Karpas-422 (cell line): ENCODE data around the gene SDK1. TPM values are rescaled to one million over a fixed set of nuclear protein-coding genes. Genes with fewer than 3 reads are reported as not detected.

Source experiments
- DNase-seq: peaks from one replicate; pipeline ENCODE4 v3.0.0-alpha.2; 2015
- H2AFZ ChIP-seq: fragments of 200-600 bp; sonication (generic); 2 replicates; pipeline ENCODE4 v1.6.1; 2014; ENCODE audit warnings: antibody characterized with exemption, low read length, mixed read lengths
- H3K27ac ChIP-seq: fragments of 200-600 bp; sonication (generic); 2 replicates; pipeline ENCODE4 v1.5.1; 2014; ENCODE audit warnings: mild to moderate bottlenecking, low read length, moderate library complexity
- H3K27me3 ChIP-seq: fragments of 200-600 bp; sonication (generic); 2 replicates; pipeline ENCODE4 v1.6.1; 2014; ENCODE audit warnings: low read length, mixed read lengths
- H3K36me3 ChIP-seq: fragments of 200-600 bp; sonication (generic); 2 replicates; pipeline ENCODE4 v1.6.1; 2014; ENCODE audit warnings: low read length, mixed read lengths; ENCODE audit not compliant: insufficient read depth
- H3K4me1 ChIP-seq: fragments of 200-600 bp; sonication (generic); 2 replicates; pipeline ENCODE4 v1.6.1; 2014; ENCODE audit warnings: mild to moderate bottlenecking, low read length, mixed read lengths
- H3K4me2 ChIP-seq: fragments of 200-600 bp; sonication (generic); 2 replicates; pipeline ENCODE4 v1.6.1; 2014; ENCODE audit warnings: low read length, low read depth, mild to moderate bottlenecking; ENCODE audit not compliant: poor library complexity, severe bottlenecking
- H3K4me3 ChIP-seq: fragments of 200-600 bp; sonication (generic); 2 replicates; pipeline ENCODE4 v1.5.1; 2014; ENCODE audit warnings: mild to moderate bottlenecking, antibody characterized with exemption, low read length, mixed read lengths
- H3K79me2 ChIP-seq: fragments of 200-600 bp; sonication (generic); 2 replicates; pipeline ENCODE4 v1.6.1; 2014; ENCODE audit warnings: mild to moderate bottlenecking, low read length, mixed read lengths
- H3K9ac ChIP-seq: fragments of 200-600 bp; sonication (generic); 2 replicates; pipeline ENCODE4 v1.6.0; 2014; ENCODE audit warnings: low read length
- H3K9me2 ChIP-seq: fragments of 200-600 bp; sonication (generic), shearing (Covaris generic); replicated peaks from 2 replicates; pipeline ENCODE4 v1.6.0; 2014; ENCODE audit warnings: mild to moderate bottlenecking, low read length, moderate library complexity; ENCODE audit not compliant: insufficient read depth
- H3K9me3 ChIP-seq: fragments of 300-700, 200-600 bp; sonication (generic); 2 replicates; pipeline ENCODE4 v1.6.1; 2014; ENCODE audit warnings: low read length, mixed read lengths
- H4K20me1 ChIP-seq: fragments of 200-600 bp; sonication (generic); 2 replicates; pipeline ENCODE4 v1.6.1; 2014; ENCODE audit warnings: mild to moderate bottlenecking, antibody characterized with exemption, low read length, low read depth; ENCODE audit not compliant: insufficient read depth
- total RNA-seq: library from RNA; depleted of rRNA; stranded (reverse); fragments of >200 nt; shearing (Covaris generic); gene quantifications from 2 replicates; pipeline ENCODE4 v1.2.3, GENCODE V29; 2014; ENCODE audit warnings: low replicate concordance

The SDK1 gene
- total RNA-seq, 1 experiment from 2014 or later = not detected

DNA sequence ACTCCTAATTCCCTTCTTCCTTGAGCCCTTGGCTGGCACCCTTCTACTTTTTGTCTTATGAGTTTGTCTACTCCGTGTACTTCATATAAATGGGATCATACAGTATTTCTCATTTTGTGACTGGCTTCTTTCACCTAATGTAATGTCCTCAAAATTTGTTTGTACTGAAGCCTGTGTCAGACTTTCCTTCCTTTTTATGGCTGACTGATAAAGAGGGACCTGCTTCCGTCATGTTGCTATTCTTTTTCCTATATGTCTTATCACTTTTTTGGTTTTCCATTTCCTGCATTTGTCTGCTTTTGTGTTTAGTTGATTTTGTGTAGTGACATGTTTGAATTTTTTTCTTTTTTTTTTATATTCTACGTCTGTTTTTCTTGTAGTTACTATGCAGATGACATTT is 470.9 kb downstream of the SDK1 start:
- H3K36me3 ChIP-seq = no peaks in the 10 kb centered on the region
- H3K4me1 ChIP-seq = no peaks in the 10 kb centered on the region
- no peak for DNase-seq
- no peak overlapping the region for H3K9ac ChIP-seq
- no peaks in the 10 kb centered on the region for H4K20me1 ChIP-seq
- no peak overlapping the region for H3K4me2 ChIP-seq
- no peaks in the 10 kb centered on the region; the same call in 1 of the 2 replicates for H3K9me3 ChIP-seq
- H3K4me3 ChIP-seq = no peak overlapping the region
- H2AFZ ChIP-seq = no peak overlapping the region
- no peak overlapping the region for H3K27ac ChIP-seq
- no peaks in the 10 kb centered on the region for H3K79me2 ChIP-seq
- H3K9me2 ChIP-seq = no peaks in the 10 kb centered on the region
- no peaks in the 10 kb centered on the region for H3K27me3 ChIP-seq

DNA sequence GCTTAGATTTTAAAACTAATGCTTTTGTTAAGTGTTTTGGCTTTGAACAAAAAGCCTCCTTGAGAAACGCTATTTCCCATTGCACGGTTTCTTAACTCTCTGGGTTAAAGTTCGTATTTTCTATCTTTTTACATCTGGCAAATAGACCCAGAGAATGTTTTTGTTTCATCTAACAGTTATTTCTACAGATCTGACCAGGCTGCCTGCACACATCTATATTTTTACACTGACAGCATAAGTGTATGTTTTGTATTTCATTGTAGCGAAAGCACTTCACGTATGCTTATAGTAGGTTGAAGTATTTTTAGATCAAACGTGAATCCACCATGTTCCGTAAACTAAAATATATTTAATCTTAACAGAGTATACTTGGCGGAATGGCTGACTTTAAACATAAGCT is 477.3 kb downstream of the SDK1 start:
- Histone ChIP-seq H3K36me3 (no peaks in the 10 kb centered on the region), H3K9me3 (peaks cover 27% of the 10 kb centered on the region), H4K20me1 (no peaks in the 10 kb centered on the region), H3K79me2 (no peaks in the 10 kb centered on the region), H3K4me1 (no peaks in the 10 kb centered on the region), H3K9me2 (no peaks in the 10 kb centered on the region), H3K4me2 (no peak overlapping the region), H3K4me3 (no peak overlapping the region), H3K27ac (no peak overlapping the region), H3K9ac (no peak overlapping the region), H3K27me3 (no peaks in the 10 kb centered on the region), H2AFZ (no peak overlapping the region)
- no peak for DNase-seq

DNA sequence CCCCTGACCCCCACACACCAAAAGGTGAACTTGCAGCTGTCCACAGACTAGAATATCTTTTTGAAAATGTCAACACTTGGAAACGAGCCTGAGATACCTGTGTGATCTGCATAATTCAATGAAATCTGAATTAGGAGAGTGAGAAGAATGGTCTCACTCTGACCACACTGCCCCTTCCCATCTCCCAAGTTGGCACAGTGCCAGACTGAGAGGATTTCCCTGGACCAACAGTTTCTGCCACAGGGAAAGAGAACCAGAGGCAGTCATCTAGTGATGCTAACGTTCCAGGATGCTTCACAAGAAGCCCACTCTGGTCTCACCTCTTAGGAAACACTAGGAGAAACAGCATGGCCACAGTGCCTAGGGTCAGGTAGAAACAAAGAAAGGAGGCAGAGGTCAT is 479.0 kb downstream of the SDK1 start:
- Histone ChIP-seq H3K4me1 (no peaks in the 10 kb centered on the region), H3K79me2 (no peaks in the 10 kb centered on the region), H3K9me2 (no peaks in the 10 kb centered on the region), H3K27ac (no peak overlapping the region), H3K4me3 (no peak overlapping the region), H2AFZ (no peak overlapping the region), H4K20me1 (no peaks in the 10 kb centered on the region), H3K9ac (no peak overlapping the region), H3K27me3 (no peaks in the 10 kb centered on the region), H3K36me3 (no peaks in the 10 kb centered on the region), H3K9me3 (peaks cover 27% of the 10 kb centered on the region), H3K4me2 (no peak overlapping the region)
- no peak for DNase-seq

DNA sequence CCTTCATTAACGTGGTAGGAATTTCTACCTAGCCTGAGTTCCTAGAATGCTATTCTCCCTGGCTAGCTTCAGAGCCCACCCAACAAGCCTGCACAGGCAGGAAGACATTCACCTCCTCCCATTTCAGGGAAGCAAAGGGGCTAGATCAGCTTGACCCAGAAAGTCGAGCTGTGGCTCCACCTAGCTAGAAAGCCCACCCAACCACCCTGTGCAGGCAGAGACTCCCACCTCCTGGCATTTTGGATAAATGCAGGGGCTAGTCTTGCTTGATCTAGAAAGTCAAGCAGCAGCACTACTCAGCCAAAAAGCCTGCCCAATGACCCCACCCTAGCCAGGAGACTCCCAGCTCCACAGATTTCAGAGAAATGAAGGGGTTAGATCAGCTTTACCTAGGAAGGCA is 479.5 kb downstream of the SDK1 start:
- Histone ChIP-seq H3K9me2 (no peaks in the 10 kb centered on the region), H3K36me3 (no peaks in the 10 kb centered on the region), H3K27me3 (no peaks in the 10 kb centered on the region), H3K79me2 (no peaks in the 10 kb centered on the region), H2AFZ (no peak overlapping the region), H3K9me3 (peaks cover 27% of the 10 kb centered on the region), H3K4me2 (no peak overlapping the region), H3K4me3 (no peak overlapping the region), H3K4me1 (no peaks in the 10 kb centered on the region), H4K20me1 (no peaks in the 10 kb centered on the region), H3K27ac (no peak overlapping the region), H3K9ac (no peak overlapping the region)
- DNase-seq = no peak

DNA sequence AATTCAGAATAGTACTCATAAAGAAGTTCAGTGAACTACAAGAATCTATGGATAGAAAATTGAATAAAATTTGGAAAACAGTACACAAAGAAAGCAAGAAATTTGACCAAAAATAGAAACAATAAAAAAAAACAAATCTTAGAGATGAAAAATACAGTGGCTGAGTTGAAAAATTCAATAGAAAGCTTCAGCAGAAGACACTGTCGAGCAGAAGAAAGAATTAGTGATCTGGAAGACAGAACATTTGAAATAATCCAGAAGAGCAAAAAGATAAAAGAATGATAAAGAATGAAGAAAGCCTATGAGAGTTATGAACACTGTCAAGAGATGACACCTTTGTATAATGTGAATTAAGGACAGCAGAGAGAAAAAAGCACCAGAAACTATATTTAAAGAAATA is 480.6 kb downstream of the SDK1 start:
- H3K27me3 ChIP-seq = no peaks in the 10 kb centered on the region
- H3K9ac ChIP-seq = no peak overlapping the region
- no peak overlapping the region for H2AFZ ChIP-seq
- no peak for DNase-seq
- no peaks in the 10 kb centered on the region for H3K79me2 ChIP-seq
- H3K9me2 ChIP-seq = no peaks in the 10 kb centered on the region
- H3K36me3 ChIP-seq = no peaks in the 10 kb centered on the region
- H4K20me1 ChIP-seq = no peaks in the 10 kb centered on the region
- no peaks in the 10 kb centered on the region for H3K4me1 ChIP-seq
- H3K27ac ChIP-seq = no peak overlapping the region
- no peak overlapping the region for H3K4me3 ChIP-seq
- H3K9me3 ChIP-seq = peaks cover 27% of the 10 kb centered on the region
- no peak overlapping the region for H3K4me2 ChIP-seq

DNA sequence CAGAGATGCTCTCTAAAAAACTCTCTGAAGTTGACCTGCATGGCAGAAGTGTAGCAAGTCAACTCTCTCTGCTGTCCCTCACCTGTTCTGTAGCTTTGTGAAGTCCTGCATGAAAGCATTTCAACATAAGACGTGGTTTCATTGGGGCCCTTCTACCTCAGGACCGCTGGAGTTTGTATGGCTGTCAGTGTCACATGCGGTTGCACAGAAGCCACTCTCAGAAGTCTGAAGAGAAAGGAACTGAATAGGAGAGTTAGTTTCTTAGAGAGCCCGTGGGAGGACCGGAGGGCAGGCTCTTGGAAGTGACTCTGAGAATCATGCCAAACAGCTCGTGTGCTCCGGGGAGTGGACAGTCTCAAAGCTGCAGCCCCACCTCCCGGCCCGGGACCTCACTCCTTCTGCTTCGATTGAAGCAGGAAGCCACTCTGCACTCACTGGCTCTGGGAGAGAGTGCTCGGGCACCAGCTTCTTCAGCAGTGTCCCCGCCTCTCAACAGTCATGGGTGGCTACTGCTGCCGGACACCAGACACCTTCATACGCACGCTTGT is 486.7 kb downstream of the SDK1 start:
- no peak overlapping the region for H3K4me3 ChIP-seq
- H3K9me3 ChIP-seq = peaks cover under 1% of the 10 kb centered on the region; the same call in 1 of the 2 replicates
- H3K9ac ChIP-seq = no peak overlapping the region
- H3K36me3 ChIP-seq = no peaks in the 10 kb centered on the region
- H3K27ac ChIP-seq = no peak overlapping the region
- H3K9me2 ChIP-seq = no peaks in the 10 kb centered on the region
- DNase-seq = no peak
- H2AFZ ChIP-seq = no peak overlapping the region
- no peaks in the 10 kb centered on the region for H4K20me1 ChIP-seq
- no peaks in the 10 kb centered on the region for H3K79me2 ChIP-seq
- H3K4me2 ChIP-seq = no peak overlapping the region
- no peaks in the 10 kb centered on the region for H3K4me1 ChIP-seq
- no peaks in the 10 kb centered on the region for H3K27me3 ChIP-seq

DNA sequence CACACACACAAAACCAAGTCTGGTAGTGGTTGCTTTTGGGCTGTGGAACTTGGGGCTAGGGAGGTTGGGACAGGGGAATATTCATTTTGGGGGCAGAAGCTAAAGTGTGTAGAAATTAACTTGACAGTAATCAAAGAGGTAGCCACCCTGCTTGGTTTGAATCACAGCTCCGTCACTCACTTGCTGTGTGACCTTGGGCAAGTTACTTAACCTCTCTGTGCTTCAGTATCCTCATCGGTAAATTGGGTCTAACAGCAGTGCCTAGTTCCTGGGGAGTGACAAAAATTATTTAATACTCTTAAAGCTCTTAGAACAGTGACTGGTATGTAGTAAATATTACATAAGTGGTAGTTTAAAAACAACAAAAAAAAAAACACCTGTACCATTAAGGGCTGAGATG is 489.8 kb downstream of the SDK1 start:
- Histone ChIP-seq H3K79me2 (no peaks in the 10 kb centered on the region), H3K4me1 (no peaks in the 10 kb centered on the region), H3K4me3 (no peak overlapping the region), H3K9me3 (no peaks in the 10 kb centered on the region), H3K36me3 (no peaks in the 10 kb centered on the region), H2AFZ (no peak overlapping the region), H3K9ac (no peak overlapping the region), H3K4me2 (no peak overlapping the region), H4K20me1 (no peaks in the 10 kb centered on the region), H3K9me2 (no peaks in the 10 kb centered on the region), H3K27me3 (no peaks in the 10 kb centered on the region), H3K27ac (no peak overlapping the region)
- DNase-seq = no peak

DNA sequence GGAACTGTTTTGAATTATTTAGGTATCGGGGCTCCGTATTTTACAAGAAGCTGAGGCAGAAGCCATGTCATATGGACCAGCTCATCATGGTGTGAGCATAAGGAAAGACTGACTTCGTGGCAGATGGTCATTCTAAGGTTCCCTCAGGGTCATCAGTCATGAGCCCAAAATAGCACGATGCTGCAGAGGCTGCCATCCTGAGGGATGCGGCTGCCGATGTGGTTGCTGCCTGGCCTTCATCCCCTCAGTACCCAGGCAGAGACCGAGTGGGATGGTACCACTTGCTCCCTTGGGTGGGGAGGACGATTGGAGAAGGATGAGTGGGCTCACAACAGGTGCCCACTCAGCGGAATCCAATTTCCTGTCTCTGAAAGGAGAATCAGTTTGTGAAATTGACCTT is 490.3 kb downstream of the SDK1 start:
- Histone ChIP-seq H2AFZ (no peak overlapping the region), H3K79me2 (no peaks in the 10 kb centered on the region), H3K4me2 (no peak overlapping the region), H3K4me1 (no peaks in the 10 kb centered on the region), H3K4me3 (no peak overlapping the region), H3K9ac (no peak overlapping the region), H4K20me1 (no peaks in the 10 kb centered on the region), H3K9me2 (no peaks in the 10 kb centered on the region), H3K27ac (no peak overlapping the region), H3K27me3 (no peaks in the 10 kb centered on the region), H3K9me3 (no peaks in the 10 kb centered on the region), H3K36me3 (no peaks in the 10 kb centered on the region)
- DNase-seq = no peak

DNA sequence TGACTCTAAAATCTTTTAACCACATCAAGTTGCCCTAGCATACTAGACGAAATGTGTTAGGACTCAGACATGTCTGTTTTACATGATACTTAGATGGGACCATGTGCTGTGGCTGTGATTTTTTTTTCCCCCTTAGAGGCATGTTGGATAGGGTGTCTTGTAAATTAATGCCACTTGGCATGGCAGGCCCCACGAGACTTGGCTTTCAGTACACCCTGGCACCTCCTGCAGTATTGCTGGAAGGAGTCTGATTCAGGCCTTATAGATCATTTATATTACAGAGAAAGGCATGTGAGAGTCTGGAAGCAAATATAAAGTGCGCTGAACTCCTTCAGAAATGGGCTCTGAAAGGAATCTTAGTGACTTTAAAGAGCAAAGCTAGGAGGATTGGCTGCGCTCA is 494.1 kb downstream of the SDK1 start:
- Histone ChIP-seq H3K27ac (no peak overlapping the region), H3K9me2 (no peaks in the 10 kb centered on the region), H3K4me1 (no peaks in the 10 kb centered on the region), H3K4me3 (no peak overlapping the region), H4K20me1 (no peaks in the 10 kb centered on the region), H3K9me3 (no peaks in the 10 kb centered on the region), H3K4me2 (no peak overlapping the region), H3K27me3 (no peaks in the 10 kb centered on the region), H3K79me2 (no peaks in the 10 kb centered on the region), H3K36me3 (no peaks in the 10 kb centered on the region), H2AFZ (no peak overlapping the region), H3K9ac (no peak overlapping the region)
- no peak for DNase-seq
